ENCODE data around the gene AHRR. TPM values are rescaled to one million over a fixed set of nuclear protein-coding genes. Genes with fewer than 3 reads are reported as not detected.
"Not testable (repeated sequence)": the region's sequence is repeated elsewhere in the genome, so short reads cannot be mapped to it uniquely, and the experiment has no call there.

The AHRR gene
- total and polyA plus RNA-seq, 10 of the 15 experiments (the other 5 are each of a cell fraction or from before 2014, with no cell fraction given), result 0.90 to 35.2 (median 19.2) TPM

DNA sequence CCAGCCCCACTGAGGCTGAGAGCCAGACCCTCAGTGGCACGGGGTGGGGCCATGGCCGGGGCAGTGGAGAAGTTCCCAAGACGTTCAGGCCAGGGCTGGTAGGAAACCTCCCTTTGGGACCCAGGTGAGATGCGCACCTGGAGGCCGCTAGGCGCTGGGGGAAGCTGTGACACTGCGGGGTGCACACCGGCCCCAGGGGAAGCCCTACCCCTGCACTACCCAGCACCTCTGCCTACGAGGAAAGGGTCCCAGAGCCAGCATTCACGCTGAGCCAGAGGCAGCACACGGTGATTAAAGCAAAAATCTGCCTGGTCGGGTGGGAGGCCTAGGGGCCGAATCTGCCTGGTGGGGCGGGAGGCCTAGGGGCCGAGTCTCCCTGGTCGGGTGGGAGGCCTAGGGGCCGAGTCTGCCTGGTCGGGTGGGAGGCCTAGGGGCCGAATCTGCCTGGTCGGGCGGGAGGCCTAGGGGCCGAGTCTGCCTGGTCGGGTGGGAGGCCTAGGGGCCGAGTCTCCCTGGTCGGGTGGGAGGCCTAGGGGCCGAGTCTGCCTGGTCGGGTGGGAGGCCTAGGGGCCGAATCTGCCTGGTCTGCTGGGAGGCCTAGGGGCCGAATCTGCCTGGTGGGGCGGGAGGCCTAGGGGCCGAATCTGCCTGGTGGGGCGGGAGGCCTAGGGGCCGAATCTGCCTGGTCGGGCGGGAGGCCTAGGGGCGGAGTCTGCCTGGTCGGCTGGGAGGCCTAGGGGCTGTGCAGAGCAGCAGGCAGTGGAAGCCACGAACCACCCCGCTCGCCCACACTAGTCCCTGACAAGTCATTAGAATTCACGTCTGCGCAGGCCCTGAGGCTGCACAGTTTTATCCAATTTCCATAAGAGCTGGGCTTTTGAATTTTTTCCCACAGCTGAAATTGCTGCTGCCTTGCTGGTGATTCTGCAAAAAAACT is 93.7 kb downstream of the AHRR start:
- FAIRE-seq; H3K27ac ChIP-seq (ENCODE audit: control insufficient read depth, insufficient read depth); DNase-seq (ENCODE audit: low read depth, low spot score); H3K27me3 ChIP-seq (replicated peaks in 1 of 2; ENCODE audit: control insufficient read depth in 2 of 2, insufficient read depth in 2 of 2, low read length in 1 of 2); in situ Hi-C loops (cut with MboI); H2AFZ ChIP-seq (ENCODE audit: control insufficient read depth, low read depth, low read length); H3K4me2 ChIP-seq (ENCODE audit: control insufficient read depth, insufficient read depth); H3K4me1 ChIP-seq (ENCODE audit: control insufficient read depth, insufficient read depth, low read length); BruUV-seq (replicated peaks); H3K79me2 ChIP-seq (ENCODE audit: control insufficient read depth, insufficient read depth, low read length); POLR2A ChIA-PET; intact Hi-C loops (cut with micrococcal nuclease; ENCODE audit: unreplicated experiment); H4K20me1 ChIP-seq (ENCODE audit: control insufficient read depth, insufficient read depth); H3K9ac ChIP-seq (ENCODE audit: control insufficient read depth, insufficient read depth, low read length); H3K4me3 ChIP-seq; H3K9me3 ChIP-seq (replicated peaks; ENCODE audit: control insufficient read depth, insufficient read depth, low read length): not testable (repeated sequence)
- ChIA-PET RAD21 (ENCODE audit: unreplicated experiment) (interaction anchor here (0.6 to 0.8 kb wide), 2 partner anchors 9 to 16 kb away, joined by 3 to 6 read pairs; no protein-coding TSS in a partner anchor), CTCF (interaction anchor here (1.0 to 1.6 kb wide), 3 partner anchors 9 to 15 kb away, joined by 3 to 8 read pairs (median 5); no protein-coding TSS in a partner anchor), SMC1A (ENCODE audit: uncharacterized antibody, unreplicated experiment) (interaction anchor here (1.2 kb wide), 1 partner anchor 11 kb away, joined by 3 read pairs; no protein-coding TSS in a partner anchor)
- peak; percentile 42; the same call in 2 of the 3 replicates for ATAC-seq
- peak; percentile 46; the same call in 1 of the 2 replicates for TF ChIP-seq POLR2A (IDR thresholded peaks at IDR 0.05; ENCODE audit: low read depth, low read length)
- peaks cover 7 to 24% of the 10 kb centered on the region in 2 experiments; a peak in 3 of 4 replicates for H3K36me3 ChIP-seq (ENCODE audit: control insufficient read depth in 2 of 2, insufficient read depth in 2 of 2, low read length in 1 of 2)
- WGBS (ENCODE audit: insufficient coverage, insufficient replicate concordance, low lambda C conversion rate, missing lambda C conversion rate), result 85% methylated on average over 42 of the region's 42 CpGs

DNA sequence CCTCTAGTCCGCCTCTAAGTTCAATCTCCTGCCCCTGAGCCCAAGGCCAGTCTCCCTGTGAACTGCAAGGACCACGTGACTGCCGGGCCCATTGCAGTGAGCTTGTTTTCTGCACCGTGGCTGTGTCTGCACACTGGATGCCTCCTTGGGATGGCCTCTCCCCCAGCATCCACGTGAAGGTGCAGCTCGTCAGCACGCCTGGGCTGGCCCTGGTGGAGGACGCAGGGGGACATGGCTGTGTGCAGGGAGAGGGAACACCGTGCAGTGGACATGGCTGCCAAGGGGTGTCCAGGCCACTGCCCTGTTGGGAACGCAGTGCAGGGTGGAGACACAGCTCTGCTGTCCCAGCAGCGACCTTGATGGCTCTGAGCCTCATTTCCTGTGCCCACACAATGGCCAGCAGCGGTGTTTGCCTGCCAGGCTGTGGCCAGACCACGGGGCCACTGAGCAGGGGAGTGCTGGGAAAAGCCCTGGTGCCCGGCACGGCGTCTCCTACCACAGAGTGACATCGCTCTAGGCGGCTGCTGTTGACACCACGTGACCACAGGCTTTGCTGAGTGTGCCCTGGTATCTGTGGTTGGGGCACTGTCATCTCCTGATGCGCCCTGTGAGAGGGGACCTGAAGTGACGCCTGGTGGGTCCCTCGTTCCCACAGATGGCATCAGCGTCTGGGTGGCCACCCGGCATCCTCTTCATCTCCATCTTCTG is 94.6 kb downstream of the AHRR start:
- CTCF ChIA-PET, result no interaction called here
- no peak overlapping the region for H3K9ac ChIP-seq (ENCODE audit: control insufficient read depth, insufficient read depth, low read length)

More for the DNA sequence above, 94.6 kb downstream of the AHRR start:
- ATAC-seq (peak; percentile 31; the same call in 2 of the 3 replicates), DNase-seq (ENCODE audit: low read depth, low spot score) (no peak), FAIRE-seq (no peak)
- intact Hi-C loops (cut with micrococcal nuclease; ENCODE audit: unreplicated experiment), result no loop called here
- Histone ChIP-seq H4K20me1 (ENCODE audit: control insufficient read depth, insufficient read depth) (no peaks in the 10 kb centered on the region), H3K4me2 (ENCODE audit: control insufficient read depth, insufficient read depth) (no peak overlapping the region), H3K36me3 (ENCODE audit: control insufficient read depth in 2 of 2, insufficient read depth in 2 of 2, low read length in 1 of 2) (peaks cover 7 to 28% of the 10 kb centered on the region in 2 experiments; a peak in 3 of 4 replicates), H3K27ac (ENCODE audit: control insufficient read depth, insufficient read depth) (no peak overlapping the region), H3K9me3 (replicated peaks; ENCODE audit: control insufficient read depth, insufficient read depth, low read length) (no peaks in the 10 kb centered on the region; the same call in 2 of the 3 replicates), H3K79me2 (ENCODE audit: control insufficient read depth, insufficient read depth, low read length) (no peaks in the 10 kb centered on the region), H3K4me1 (ENCODE audit: control insufficient read depth, insufficient read depth, low read length) (no peaks in the 10 kb centered on the region), H2AFZ (ENCODE audit: control insufficient read depth, low read depth, low read length) (no peak overlapping the region), H3K4me3 (no peak overlapping the region), H3K27me3 (replicated peaks in 1 of 2; ENCODE audit: control insufficient read depth in 2 of 2, insufficient read depth in 2 of 2, low read length in 1 of 2) (no peaks in the 10 kb centered on the region)
- in situ Hi-C loops (cut with MboI), result no loop called here
- ChIA-PET POLR2A (interaction anchor here (0.6 kb wide), 1 partner anchor 477 kb away, joined by 3 read pairs; no protein-coding TSS in a partner anchor), RAD21 (ENCODE audit: unreplicated experiment) (no interaction called here), SMC1A (ENCODE audit: uncharacterized antibody, unreplicated experiment) (no interaction called here)
- BruUV-seq (replicated peaks), result no TSS peak
- whole genome bisulfite sequencing (ENCODE audit: insufficient coverage, insufficient replicate concordance, low lambda C conversion rate, missing lambda C conversion rate), result 74% methylated on average over 24 of the region's 24 CpGs
- TF ChIP-seq, protein P1, sequence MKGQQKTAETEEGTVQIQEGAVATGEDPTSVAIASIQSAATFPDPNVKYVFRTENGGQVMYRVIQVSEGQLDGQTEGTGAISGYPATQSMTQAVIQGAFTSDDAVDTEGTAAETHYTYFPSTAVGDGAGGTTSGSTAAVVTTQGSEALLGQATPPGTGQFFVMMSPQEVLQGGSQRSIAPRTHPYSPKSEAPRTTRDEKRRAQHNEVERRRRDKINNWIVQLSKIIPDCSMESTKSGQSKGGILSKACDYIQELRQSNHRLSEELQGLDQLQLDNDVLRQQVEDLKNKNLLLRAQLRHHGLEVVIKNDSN (IDR thresholded peaks at IDR 0.05; ENCODE audit: borderline replicate concordance, extremely low read length, insufficient read depth, low read depth, low read length), result peak; percentile 46
- TF ChIP-seq POLR2A (IDR thresholded peaks at IDR 0.05; ENCODE audit: low read depth, low read length) (0 out of 2 replicates have a peak, but pooled peaks have one; percentile 28), MXI1 (IDR thresholded peaks at IDR 0.05; ENCODE audit: low read depth, low read length) (no peak)

All from GM12878 (cell line).